Choroid plexus epithelial cell (primary cell): Measurements from ENCODE around the gene PADI6.

Experiments used
- DNase-seq: peaks from one replicate; pipeline ENCODE4 v3.0.0-alpha.2; 2010; ENCODE audit warnings: low read depth
- H3K4me3 ChIP-seq: 2 replicates; pipeline ENCODE4 v1.5.1; 2011; ENCODE audit warnings: low read depth, mild to moderate bottlenecking, control low read depth, low read length, moderate library complexity
- CTCF ChIP-seq: conservative IDR thresholded peaks from 2 replicates; pipeline ENCODE4 v1.5.1; 2011; ENCODE audit warnings: low read depth, mild to moderate bottlenecking, control low read depth, inconsistent platforms, low read length, moderate library complexity

The PADI6 gene

GRCh38 chr1:17440074-17440826, 68.3 kb downstream of the PADI6 start:
- peak overlapping the region; percentile 61 for H3K4me3 ChIP-seq
- no peak for TF ChIP-seq CTCF
- no peak for DNase-seq

- DNase-seq: no peak
- peak overlapping the region; percentile 61 for H3K4me3 ChIP-seq
Observed at GRCh38 chr1:17440827-17441168, 68.8 kb downstream of the PADI6 start.

DNA sequence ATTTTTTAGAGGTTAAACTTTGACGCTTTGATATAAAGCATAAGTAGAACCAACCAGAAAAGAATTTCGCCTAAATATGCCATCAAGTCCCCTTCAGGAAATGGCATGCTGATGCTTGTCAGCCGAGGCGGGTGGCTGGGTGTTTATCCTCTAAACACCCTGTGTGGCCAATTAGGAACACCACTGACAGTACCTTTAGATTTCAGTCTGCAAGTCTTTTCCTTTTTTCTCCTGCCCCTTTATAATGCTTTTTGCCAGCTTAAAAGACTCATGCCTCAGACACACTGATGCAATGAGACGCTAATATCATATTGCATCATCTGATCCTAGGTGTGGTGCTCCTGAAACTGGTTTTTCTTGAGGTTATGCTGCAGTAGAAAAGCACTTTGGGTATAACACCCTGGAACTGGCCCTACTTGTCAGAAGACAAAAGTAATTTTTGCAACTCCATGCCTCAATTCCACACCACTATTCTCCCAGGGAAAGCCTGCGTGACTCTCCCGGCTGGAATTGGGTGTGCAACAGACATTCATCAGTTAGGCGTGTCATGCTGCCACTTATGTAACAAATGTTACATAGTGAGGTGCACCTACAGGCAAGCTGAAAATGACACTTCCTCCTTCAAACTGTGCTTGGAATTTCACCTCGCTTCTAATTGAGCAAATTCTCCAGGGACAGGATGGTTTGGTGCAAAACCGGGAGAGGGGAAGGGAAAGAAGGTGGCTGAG, 69.4 kb downstream of the PADI6 start:
- peak; percentile 73 for DNase-seq
- TF ChIP-seq CTCF: no peak
- H3K4me3 ChIP-seq: no peak overlapping the region

More at GRCh38 chr1:17440827-17441168, 68.8 kb downstream of the PADI6 start:
- TF ChIP-seq CTCF: no peak

DNA sequence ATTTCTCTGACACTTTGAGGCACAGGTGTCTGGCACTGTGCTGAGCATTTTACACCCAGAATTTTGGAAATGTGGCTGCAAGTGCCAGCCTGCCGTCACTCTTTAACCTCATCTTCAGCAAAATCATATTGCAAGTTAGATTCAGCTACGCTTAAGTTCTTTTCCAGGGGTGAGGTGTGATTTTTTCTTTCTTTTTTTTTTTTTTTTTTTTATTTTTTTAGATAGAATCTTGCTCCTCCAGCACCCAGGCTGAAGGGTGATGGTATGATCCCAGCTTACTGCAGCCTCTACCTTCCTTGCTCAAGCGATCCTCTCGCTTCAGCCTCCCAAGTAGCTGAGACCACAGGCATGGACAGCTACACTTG, 70.0 kb downstream of the PADI6 start:
- no peak overlapping the region for H3K4me3 ChIP-seq
- no peak for TF ChIP-seq CTCF
- DNase-seq: no peak

- no peak for TF ChIP-seq CTCF
- DNase-seq: no peak
- no peak overlapping the region for H3K4me3 ChIP-seq
Observed at GRCh38 chr1:17442841-17443240, 70.8 kb downstream of the PADI6 start.

DNA sequence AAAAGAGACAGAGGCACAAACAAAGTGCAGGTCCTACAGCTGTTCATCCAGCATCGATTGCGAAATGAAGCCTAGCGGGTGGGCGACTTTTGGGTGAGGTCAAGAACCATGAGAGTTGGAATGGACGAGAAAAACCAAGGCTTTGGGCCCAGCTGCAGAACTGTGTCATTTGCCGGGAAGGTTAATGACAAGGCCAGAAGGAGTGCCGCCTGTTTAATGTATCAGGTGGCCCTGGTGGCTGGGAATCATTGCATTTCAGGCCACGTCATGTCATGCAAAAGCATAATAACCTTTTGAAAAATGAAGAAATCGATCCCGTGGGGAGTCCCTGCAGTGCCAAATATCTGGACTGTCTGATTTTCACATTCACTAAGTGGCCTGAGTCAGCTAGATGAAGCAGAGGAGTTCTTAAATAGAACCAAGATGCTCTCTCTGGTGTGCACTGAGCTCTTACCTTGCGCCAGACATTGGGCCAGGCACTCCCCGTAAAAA, 75.6 kb downstream of the PADI6 start:
- no peak for DNase-seq
- no peak overlapping the region for H3K4me3 ChIP-seq
- no peak for TF ChIP-seq CTCF
